ENCODE data around the gene C2.

- TF ChIP-seq EZH2 (IDR thresholded peaks at IDR 0.05) = no peak
- TF ChIP-seq POLR2AphosphoS5 (IDR thresholded peaks at IDR 0.05; ENCODE audit: borderline replicate concordance, low read depth, low read length) = no peak
Measured at GRCh38 chr6:31966506-31966905, 39.0 kb downstream of the C2 start.

Measured in SK-N-MC (cell line).